HG02588 (cell line): ENCODE measurements around the gene KDM4C.
"Not testable (repeated sequence)": the region's sequence is repeated elsewhere in the genome, so short reads cannot be mapped to it uniquely, and the experiment has no call there.

Experiments
- ATAC-seq: cut with Tn5 transposase; IDR thresholded peaks from one replicate; pipeline ENCODE4 v1.9.1; 2021; ENCODE audit warnings: mild to moderate bottlenecking, moderate library complexity; ENCODE audit not compliant: unreplicated experiment

Gene KDM4C

GRCh38 chr9:7011395-7012067 is 253.8 kb downstream of the KDM4C start:
- no peak for ATAC-seq

DNA sequence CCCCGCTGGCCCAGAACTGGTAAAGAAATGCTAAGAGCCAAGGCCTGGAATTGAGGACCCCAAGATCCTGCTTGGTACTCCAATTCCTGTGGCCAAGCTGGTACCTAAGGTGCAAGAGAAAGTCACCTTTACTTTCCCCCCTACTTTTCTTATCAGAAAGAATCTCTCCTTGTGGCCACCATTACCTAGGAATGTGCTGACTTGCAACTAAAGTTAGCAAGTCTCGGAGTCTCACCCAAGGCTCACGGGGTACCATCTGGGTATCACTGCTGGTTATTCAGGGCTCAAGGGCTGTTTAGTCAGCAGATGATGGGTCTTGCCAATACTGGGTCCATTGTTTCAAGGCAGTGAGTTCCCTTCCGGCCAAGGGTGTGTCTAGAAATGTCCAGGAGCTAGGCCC is 270.2 kb downstream of the KDM4C start:
- ATAC-seq, result no peak

- ATAC-seq, result no peak
Measured at GRCh38 chr9:7028591-7028990, 270.8 kb downstream of the KDM4C start.

GRCh38 chr9:7030943-7031342 is 273.2 kb downstream of the KDM4C start:
- not testable (repeated sequence) for ATAC-seq

GRCh38 chr9:7033076-7034045 is 275.6 kb downstream of the KDM4C start:
- ATAC-seq, result no peak

DNA sequence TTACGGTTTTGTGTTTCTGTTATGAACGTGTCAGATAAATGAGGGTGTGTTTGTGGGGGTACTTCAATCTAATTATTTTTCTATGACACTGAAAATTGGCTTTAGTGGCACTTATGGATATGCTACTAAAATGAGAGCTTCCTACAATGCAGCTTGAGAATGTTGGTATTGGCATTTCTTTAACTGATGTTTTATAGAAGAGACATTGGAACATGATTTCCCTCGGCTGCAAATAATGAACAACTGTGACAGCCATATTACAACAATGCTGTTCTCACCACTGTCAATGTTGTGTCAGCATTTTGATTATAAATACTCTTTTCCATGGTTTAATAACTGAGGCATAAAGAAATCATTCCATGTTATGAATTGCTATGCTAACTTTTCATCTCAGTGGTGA is 279.4 kb downstream of the KDM4C start:
- ATAC-seq, result no peak

GRCh38 chr9:7042124-7042523 is 284.4 kb downstream of the KDM4C start:
- ATAC-seq, result no peak

GRCh38 chr9:7045361-7045760 is 287.6 kb downstream of the KDM4C start:
- no peak for ATAC-seq

DNA sequence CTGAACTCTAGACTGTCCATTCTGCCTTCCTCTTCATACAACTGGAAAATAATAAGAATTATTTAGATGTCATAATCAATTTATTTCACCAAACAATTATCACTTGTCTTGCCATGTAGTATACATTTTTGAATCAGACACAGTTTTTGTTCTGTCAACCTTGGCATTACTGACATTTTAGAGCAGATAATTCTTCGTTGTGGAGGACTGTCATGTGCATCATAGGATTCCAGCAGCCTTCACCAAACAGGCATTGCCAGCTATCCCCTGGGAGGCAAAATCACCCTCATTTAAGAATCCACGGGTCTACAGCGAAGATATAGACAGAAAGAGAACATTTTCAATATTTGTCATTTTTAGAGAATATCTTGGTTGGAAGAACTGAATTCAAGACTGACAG is 293.9 kb downstream of the KDM4C start:
- no peak for ATAC-seq

GRCh38 chr9:7053903-7054302 is 296.1 kb downstream of the KDM4C start:
- no peak for ATAC-seq

- no peak for ATAC-seq
Measured at GRCh38 chr9:7055171-7055903, 297.6 kb downstream of the KDM4C start.

DNA sequence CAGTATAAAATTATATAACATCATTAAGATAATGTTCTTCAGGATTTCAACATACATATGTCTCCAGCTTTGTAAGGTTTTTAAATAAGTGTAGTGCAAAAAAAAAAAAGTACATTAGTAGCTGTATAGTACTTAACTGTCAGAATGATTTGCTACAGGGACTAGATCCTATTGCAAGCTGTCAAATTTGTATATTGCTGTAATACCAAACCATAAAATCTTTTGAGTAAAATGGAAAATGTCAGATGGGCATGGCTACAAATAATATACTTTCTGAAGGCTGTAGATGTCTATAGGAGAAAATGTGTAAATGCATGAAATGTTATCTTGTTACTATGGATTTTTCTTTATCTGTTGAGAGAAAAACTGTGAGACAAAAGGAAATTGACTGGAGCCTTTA is 298.5 kb downstream of the KDM4C start:
- ATAC-seq, result no peak

DNA sequence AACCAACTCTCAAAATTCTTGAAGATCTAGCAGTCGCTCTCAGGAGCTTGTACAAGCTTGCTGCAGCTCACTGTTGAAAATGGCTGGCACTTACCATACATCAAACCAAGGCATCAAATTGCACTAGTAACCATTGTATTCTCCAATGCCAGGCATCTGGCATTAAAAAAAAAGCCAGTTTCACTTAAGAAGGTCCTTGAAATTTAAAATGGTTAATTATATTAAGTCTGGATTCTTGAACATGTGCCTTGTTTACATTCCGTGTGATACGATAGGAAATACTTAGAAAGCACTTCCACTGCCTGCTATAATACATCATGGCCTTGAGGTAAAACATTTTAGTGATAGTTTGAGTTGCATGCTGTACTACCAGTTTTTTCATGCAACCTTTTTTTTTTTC is 300.7 kb downstream of the KDM4C start:
- ATAC-seq, result no peak

DNA sequence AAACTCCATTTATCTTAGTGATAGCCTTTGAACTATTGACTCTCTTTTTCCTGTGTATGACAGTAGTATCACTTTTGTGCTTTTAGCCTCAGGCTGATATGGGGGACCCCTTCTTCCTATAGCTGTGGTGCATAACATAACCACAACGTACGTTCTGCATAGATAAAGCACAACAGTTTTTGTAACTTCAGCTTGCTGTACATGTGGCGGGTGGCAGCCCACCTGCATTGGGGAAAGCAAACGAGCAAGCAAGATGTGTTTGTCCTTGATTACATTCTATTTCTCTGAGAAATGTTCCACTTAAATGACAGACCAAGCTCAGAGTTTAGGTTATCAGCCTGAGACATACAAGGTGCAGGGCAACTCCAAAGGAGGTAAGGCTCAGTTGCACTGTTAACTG is 309.4 kb downstream of the KDM4C start:
- no peak for ATAC-seq

GRCh38 chr9:7071916-7072315 is 314.1 kb downstream of the KDM4C start:
- no peak for ATAC-seq

DNA sequence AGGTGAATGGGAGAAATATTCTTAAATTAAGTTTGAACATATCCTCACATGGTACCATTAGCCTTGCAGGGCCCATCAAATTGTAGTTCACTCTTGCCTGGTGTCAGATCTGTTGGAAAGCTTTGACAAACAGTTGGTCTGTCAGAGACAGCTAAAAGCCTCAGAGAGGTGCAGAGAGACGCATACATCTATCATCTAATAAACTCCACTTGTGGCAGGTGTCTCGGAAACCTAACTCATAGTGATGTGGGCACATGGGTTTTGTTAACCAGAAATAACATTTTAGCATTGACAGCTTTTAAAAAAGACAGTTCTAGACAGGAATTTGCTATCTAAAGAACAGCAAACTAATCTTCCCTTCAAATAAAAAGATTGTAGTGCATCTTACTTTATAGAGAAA is 315.9 kb downstream of the KDM4C start:
- no peak for ATAC-seq

DNA sequence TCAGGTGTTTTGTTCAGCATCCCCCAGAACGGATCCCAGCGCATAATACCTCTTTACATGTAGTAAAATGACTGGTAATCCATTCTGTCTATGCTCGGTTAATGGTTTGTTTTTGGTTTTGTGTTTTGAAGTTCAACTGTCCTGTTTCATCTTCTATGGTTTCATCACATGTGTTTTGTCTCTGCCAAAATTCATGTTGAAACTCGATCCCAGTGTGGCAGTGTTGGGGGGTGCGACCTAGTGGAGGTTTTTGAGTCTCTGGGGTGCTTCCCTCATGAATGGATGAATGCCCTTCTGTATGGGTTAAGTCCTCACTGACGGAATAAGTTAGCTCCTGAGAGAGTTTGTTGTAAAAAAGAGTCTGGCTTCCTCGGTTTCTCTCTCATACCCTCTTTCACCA is 317.4 kb downstream of the KDM4C start:
- ATAC-seq, result no peak

DNA sequence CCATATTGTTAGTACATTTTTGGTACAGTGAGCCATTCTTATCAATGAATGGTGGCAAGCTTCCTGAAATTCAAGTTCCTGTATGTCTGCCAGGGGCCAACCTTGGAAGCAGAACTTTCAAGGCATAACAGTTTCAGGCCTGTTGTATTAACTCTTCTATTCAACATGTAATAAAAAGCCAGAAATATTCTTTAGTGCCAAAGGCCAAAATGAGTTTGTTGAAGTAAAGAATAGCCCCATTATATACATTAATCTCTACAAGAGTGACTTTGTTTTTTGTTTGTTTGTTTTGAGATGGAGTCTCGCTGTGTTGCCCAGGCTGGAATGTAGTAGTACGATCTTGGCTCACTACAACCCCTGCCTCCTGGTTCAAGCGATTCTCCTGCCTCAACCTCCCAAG is 321.3 kb downstream of the KDM4C start:
- ATAC-seq, result no peak

DNA sequence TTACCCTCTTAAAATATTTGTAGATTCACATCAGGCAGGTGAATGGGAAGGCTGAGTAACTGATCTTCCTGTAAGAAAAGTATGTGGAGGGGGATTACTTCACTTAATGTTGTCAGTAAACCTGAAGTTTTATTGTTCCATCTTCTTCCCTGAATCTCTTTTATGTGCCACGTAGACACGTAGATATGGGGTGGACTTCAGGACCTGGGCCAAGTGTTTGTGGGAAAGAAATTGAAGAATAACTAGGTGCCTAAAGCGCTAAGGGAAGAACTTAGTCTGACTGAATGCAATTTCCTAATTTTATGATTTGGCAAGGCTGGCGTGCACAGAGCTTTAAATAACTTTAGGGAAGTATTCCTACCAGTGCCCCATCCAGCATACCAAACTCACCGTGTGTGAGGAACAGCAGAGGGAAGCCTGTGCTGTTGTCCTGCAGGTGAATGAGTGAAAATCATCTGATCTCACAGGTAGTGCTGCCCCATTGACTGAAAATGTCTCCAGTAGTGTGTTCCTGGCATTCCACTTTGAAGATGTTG is 323.4 kb downstream of the KDM4C start:
- no peak for ATAC-seq

DNA sequence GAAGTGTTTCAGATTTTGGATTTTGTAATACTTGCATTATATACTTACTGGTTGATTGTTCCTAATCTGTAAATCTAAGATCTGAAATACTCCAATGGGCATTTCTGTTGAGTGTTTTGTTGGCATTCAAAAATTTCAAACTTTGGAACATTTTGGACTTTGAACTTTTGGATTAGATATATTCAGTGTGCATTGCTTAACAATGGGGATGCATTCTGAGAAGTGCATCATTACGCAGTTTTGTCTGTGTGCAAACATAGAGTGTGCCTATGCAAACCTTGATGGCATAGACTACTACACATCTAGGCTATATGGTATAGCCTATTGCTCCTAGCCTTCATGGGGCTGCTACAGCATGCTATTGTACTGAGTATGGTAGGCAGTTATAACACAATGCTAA is 325.4 kb downstream of the KDM4C start:
- ATAC-seq, result no peak

GRCh38 chr9:7085357-7085756 is 327.6 kb downstream of the KDM4C start:
- ATAC-seq, result no peak
